Spleen (tissue), 7 donors: ENCODE results near the gene CHERP.

Source experiments
- POLR2A ChIP-seq, 3 donors: fragments of 450-650 bp; IDR thresholded peaks; one replicate each; pipeline ENCODE4 v1.5.1; 2017; ENCODE audit warnings: antibody characterized with exemption in 3 of 3, mild to moderate bottlenecking in 1 of 3
- TF ChIP-seq, protein P1 (sequence below), 11 experiments: fragments of 200-600 bp in 7 of 11; fragments of 450-650 bp in 4 of 11; sonication (generic) in 4 of 11; IDR thresholded peaks in 8 of 11; conservative IDR thresholded peaks in 3 of 11; 1 replicate in 7 of 11; 2 replicates in 4 of 11; pipeline versions ENCODE4 v1.4.0 to v1.8.0; 2016 to 2021; ENCODE audit warnings: antibody characterized with exemption in 11 of 11, inconsistent platforms in 4 of 11, mild to moderate bottlenecking in 1 of 11
- donor health status: DM: no; HTN: no; CAD: no; lungs with moderate emphysema.
- donor health status: DM: no; HTN: no; CAD: no.
- donor health status: DM: no; HTN: no; CAD: no.

DNA sequence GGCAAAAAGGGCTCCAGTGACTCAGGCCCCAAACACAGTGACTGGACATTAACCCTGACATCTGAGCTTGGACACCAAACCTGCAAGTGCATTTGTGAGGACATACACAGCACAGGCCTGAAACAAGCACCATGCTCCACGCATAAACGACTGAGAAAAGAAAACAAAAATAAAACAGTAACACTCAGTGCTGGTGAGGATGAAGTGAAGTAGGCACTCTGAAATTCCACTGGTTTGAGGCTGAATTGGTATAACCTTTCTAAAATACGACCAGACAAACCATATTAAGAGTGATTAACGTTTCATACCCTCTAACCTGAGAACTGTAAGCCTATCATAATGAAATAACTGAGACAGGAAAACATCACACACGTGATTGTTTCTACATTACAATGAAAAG is 24.5 kb upstream of the CHERP start:
- TF ChIP-seq, protein P1, sequence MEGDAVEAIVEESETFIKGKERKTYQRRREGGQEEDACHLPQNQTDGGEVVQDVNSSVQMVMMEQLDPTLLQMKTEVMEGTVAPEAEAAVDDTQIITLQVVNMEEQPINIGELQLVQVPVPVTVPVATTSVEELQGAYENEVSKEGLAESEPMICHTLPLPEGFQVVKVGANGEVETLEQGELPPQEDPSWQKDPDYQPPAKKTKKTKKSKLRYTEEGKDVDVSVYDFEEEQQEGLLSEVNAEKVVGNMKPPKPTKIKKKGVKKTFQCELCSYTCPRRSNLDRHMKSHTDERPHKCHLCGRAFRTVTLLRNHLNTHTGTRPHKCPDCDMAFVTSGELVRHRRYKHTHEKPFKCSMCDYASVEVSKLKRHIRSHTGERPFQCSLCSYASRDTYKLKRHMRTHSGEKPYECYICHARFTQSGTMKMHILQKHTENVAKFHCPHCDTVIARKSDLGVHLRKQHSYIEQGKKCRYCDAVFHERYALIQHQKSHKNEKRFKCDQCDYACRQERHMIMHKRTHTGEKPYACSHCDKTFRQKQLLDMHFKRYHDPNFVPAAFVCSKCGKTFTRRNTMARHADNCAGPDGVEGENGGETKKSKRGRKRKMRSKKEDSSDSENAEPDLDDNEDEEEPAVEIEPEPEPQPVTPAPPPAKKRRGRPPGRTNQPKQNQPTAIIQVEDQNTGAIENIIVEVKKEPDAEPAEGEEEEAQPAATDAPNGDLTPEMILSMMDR (IDR thresholded peaks at IDR 0.05 in 8 of 11, conservative IDR thresholded peaks at IDR 0.05 in 3 of 11): no peak
- TF ChIP-seq POLR2A (IDR thresholded peaks at IDR 0.05): no peak
